Bronchus fibroblast of lung (primary cell): Measurements from ENCODE around the gene RNFT1. TPM values are rescaled to one million over a fixed set of nuclear protein-coding genes. Genes with fewer than 3 reads are reported as not detected.

ENCODE experiments used
- total RNA-seq: library from RNA; depleted of rRNA; stranded (reverse); fragments of >200 nt; gene quantifications from 2 replicates; pipeline ENCODE4 v1.2.3, GENCODE V29; 2015

Gene RNFT1, protein sequence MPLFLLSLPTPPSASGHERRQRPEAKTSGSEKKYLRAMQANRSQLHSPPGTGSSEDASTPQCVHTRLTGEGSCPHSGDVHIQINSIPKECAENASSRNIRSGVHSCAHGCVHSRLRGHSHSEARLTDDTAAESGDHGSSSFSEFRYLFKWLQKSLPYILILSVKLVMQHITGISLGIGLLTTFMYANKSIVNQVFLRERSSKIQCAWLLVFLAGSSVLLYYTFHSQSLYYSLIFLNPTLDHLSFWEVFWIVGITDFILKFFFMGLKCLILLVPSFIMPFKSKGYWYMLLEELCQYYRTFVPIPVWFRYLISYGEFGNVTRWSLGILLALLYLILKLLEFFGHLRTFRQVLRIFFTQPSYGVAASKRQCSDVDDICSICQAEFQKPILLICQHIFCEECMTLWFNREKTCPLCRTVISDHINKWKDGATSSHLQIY
- 8.0 and 8.2 TPM in 2 replicates for total RNA-seq

DNA sequence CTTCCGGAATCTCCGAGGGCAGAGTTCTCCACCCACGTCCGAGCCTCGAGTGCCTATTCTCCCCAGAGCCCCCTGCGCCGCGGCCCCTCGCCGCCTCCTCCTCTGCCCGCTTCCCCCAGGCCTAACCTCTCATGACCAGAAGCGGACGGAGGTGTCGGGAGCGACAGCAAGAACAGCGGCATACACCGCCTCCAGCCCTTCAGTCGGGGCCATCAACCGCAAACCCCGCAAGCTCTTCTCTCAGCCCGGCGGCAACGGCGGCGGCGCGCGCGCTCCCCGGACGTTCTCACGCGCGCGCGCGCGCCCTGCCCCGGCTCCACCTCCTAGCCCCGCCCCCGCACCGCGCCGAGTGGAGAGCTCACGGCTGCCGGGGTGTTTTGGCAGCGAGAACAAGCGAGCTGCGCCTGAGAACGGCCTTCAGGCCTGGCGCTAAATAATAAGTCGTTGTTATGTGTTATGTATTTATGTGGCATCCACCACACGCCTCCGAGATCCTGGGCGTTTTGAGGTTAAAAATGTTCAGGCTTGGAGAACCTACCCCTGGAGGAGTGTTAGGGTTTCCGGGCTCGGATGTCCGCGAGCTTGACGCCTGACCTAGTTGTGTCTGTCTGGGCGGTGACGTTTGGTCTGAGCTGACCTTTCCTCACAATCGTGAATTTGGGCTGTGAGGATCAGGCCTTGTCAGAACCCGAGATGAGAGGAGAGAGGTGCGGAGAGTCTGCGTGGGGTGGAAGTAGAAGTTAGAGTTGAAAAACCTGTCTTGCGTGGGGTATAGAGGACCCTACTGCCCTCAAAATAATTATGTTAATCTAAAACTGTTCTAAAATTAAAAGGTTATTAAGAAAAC lies at the start of gene RNFT1:
Gene RNFT1, minus strand, starts transcription at position 259 of the 847 bp plus-strand sequence. Its CDS starts 77 bp downstream, at position 182.

Other genes with a start within 250 kb of the RNFT1 start
- 6.1 TPM in 2 replicates for gene TUBD1, start 71.8 kb downstream of the RNFT1 start, total RNA-seq
- gene RPS6KB1, start 71.6 kb downstream of the RNFT1 start, total RNA-seq: 26.8 and 39.2 TPM in 2 replicates
- gene HEATR6, start 114.2 kb upstream of the RNFT1 start, total RNA-seq: 25.4 and 30.6 TPM in 2 replicates
- gene CA4, start 185.2 kb upstream of the RNFT1 start, total RNA-seq: not detected in 2 replicates